ENCODE measurements around the gene PRLR.
"Not testable (repeated sequence)": the region's sequence is repeated elsewhere in the genome, so short reads cannot be mapped to it uniquely, and the experiment has no call there.

PRLR gene

GRCh38 chr5:35060236-35060635 lies 170.1 kb downstream of the PRLR start:
- in situ Hi-C loops (cut with MboI; ENCODE audit: low pct_unique_long_range_greater_than_20kb, low sequenced_read_pairs) = no loop called here
- DNase-seq = no peak

- DNase-seq = no peak
- in situ Hi-C loops (cut with MboI; ENCODE audit: low pct_unique_long_range_greater_than_20kb, low sequenced_read_pairs) = no loop called here
Measured at GRCh38 chr5:35059251-35059650, 171.0 kb downstream of the PRLR start.

DNA sequence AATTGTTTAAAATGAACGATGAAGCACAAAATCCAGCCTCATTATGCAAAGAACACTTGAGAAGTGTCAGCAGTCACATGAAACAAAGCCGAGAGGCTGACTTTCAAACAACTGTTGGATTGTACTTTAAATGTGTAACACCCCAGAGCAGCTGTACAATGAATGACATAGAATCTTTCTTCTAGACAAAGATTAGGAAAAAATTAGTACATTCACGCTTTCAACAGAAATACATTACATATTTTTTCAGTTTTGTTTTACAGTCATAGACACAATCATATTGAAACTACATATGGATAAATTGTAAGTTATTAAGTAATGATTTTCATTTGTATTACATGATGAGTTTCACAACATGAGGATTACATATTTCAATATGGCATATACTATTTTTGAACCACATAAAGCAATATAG lies 171.9 kb downstream of the PRLR start:
- DNase-seq = no peak
- in situ Hi-C loops (cut with MboI; ENCODE audit: low pct_unique_long_range_greater_than_20kb, low sequenced_read_pairs) = no loop called here

DNA sequence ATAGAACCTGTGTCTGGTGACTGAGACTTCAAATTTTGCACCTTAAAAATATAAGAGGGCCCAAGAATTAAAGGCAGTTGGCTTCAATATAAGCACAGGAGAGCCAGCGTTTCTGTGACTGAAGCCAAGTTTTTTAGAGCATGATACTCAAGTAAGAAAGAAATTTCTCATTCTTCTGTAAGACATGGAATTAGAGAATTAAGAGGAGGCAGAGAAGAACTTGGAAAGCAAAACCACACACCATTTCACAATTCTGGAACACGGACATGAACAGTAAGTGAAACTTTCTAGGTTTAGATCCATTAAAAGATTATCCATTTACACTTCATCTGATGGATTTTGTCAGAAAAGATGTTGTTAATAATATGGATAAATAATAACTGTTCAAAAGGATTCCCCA lies 173.6 kb downstream of the PRLR start:
- DNase-seq = no peak
- in situ Hi-C loops (cut with MboI; ENCODE audit: low pct_unique_long_range_greater_than_20kb, low sequenced_read_pairs) = no loop called here

GRCh38 chr5:35052838-35053237 lies 177.4 kb downstream of the PRLR start:
- no peak for DNase-seq
- in situ Hi-C loops (cut with MboI; ENCODE audit: low pct_unique_long_range_greater_than_20kb, low sequenced_read_pairs) = no loop called here

GRCh38 chr5:35050541-35051126 lies 179.7 kb downstream of the PRLR start:
- in situ Hi-C loops (cut with MboI; ENCODE audit: low pct_unique_long_range_greater_than_20kb, low sequenced_read_pairs) = no loop called here
- DNase-seq = no peak

DNA sequence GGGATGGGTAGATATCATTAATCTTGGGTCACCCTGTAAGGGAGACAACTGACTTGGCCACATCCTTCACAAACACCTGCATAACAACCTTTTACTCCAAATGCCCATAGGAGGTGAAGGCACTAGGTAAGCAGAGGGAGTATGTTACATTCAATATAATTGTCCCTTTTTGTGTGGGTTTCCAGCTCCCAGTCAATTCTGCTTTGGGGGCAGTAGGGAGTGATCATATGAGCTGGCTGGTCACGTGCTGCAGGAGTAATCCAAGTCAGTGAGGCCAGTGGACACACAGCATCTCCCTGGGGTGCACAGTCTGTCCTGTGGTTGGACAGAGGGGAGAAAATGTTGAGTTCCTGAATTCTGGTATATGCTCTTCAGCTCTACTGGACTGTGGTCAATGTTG lies 181.4 kb downstream of the PRLR start:
- DNase-seq = no peak
- in situ Hi-C loops (cut with MboI; ENCODE audit: low pct_unique_long_range_greater_than_20kb, low sequenced_read_pairs) = no loop called here

GRCh38 chr5:35047785-35048404 lies 182.4 kb downstream of the PRLR start, which contains the start of gene AGXT2:
Gene AGXT2 (minus strand): TSS chr5:35047949. CDS start chr5:35047892, 57 bp downstream.
- in situ Hi-C loops (cut with MboI; ENCODE audit: low pct_unique_long_range_greater_than_20kb, low sequenced_read_pairs) = no loop called here
- DNase-seq = no peak

DNA sequence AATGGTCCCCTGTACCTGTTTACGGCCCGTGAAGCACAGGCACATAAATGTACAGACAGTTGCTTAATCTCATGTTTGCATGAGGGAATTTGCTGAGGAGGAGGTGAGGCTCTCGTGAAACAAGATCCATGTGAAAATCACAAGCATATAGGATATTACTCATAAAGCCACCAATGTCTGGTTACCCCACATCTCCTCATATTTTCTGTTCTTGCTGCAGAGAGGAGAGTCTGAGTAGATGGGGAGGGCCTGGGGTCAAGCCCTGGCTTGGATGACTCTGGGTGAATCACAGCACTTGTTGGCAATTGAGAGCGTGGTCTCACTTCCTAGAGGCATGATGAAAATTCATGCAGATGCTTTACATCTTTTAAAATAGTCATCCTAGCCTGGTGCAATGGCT lies 183.5 kb downstream of the PRLR start:
- in situ Hi-C loops (cut with MboI; ENCODE audit: low pct_unique_long_range_greater_than_20kb, low sequenced_read_pairs) = no loop called here
- no peak for DNase-seq

- no peak for DNase-seq
- in situ Hi-C loops (cut with MboI; ENCODE audit: low pct_unique_long_range_greater_than_20kb, low sequenced_read_pairs) = no loop called here
Measured at GRCh38 chr5:35045280-35045679, 185.0 kb downstream of the PRLR start.

DNA sequence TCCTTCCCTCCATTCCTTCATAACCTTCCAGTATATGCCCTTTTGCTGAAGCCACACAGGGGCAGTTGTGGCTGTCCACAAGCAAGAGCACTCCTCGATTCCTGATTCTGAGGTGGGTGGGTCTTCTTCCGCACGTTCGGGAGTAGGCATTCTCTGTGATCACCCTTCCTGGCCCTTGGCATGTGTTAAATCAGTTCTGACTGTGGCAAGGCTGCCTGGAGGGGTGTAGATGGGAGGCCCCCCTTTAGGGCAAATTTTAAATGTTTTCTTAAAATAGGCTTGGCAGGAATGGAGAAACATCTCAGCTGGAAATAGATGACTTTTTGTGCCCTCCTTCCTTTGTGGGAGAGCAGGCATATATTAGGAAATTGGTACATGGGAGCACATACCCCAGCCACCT lies 185.6 kb downstream of the PRLR start:
- in situ Hi-C loops (cut with MboI; ENCODE audit: low pct_unique_long_range_greater_than_20kb, low sequenced_read_pairs) = no loop called here
- DNase-seq = no peak

DNA sequence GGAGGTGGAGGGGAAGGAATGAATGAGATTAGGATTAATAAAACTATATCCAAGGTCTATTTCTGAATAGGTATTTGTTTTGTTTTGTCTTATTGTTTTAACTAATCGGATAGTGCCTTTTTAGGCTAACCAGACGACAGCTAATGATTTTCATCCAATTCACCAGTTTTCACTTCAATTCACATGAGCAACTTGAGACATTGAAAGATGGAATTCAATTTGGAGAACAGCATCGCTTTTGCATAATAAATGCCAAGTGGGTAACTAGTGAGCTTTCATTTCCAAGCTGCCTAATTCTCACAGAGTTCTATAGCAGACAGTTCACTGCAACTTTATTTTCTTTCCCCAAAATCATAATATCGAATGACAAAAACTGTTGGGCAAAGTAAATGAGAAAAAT lies 187.5 kb downstream of the PRLR start:
- no peak for DNase-seq

DNA sequence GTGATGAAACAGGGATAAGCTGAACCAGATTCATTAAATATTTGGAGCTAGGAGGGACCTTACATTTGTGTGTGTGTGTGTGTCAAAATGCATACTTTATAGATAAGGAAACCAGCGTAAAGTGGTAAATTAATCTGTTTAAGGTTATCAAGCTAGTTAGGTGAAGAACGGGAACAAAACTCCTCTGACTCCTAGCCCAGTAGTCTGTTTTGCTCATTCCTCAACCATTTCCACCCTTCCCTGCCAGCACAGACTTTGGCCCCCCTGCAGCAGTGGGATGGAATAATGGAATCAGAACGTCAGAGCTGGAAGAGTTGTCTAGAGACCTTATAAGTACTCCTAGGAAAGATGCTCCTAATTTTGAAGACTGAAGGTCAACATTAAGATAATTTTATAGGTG lies 189.0 kb downstream of the PRLR start:
- in situ Hi-C loops (cut with MboI; ENCODE audit: low pct_unique_long_range_greater_than_20kb, low sequenced_read_pairs) = no loop called here
- no peak for DNase-seq

More for the DNA sequence above, 187.5 kb downstream of the PRLR start:
- in situ Hi-C loops (cut with MboI; ENCODE audit: low pct_unique_long_range_greater_than_20kb, low sequenced_read_pairs) = no loop called here

DNA sequence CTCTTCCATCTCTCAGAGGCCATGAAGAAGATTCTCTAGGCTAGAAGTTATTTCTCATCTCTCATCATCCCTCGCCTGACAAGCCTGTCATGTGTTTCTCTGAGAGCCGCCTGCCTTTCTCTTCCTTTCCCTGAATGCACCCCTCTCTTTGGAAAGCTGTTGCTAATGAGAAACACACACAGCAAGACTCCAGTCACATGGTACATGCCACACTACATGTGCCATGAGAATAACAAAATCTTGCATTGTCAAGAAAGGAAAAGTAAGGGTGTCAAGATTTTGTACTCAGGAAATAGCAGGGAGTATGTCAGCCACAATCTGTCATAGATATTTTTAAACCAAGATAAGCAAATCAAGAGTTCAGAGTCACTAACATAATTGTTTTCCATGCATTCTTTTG lies 191.4 kb downstream of the PRLR start:
- in situ Hi-C loops (cut with MboI; ENCODE audit: low pct_unique_long_range_greater_than_20kb, low sequenced_read_pairs) = no loop called here
- no peak for DNase-seq

- in situ Hi-C loops (cut with MboI; ENCODE audit: low pct_unique_long_range_greater_than_20kb, low sequenced_read_pairs) = no loop called here
- no peak for DNase-seq
Measured at GRCh38 chr5:35036536-35036935, 193.8 kb downstream of the PRLR start.

- DNase-seq; in situ Hi-C loops (cut with MboI; ENCODE audit: low pct_unique_long_range_greater_than_20kb, low sequenced_read_pairs): not testable (repeated sequence)
Measured at GRCh38 chr5:35035929-35036328, 194.4 kb downstream of the PRLR start.

GRCh38 chr5:35035271-35035670 lies 195.0 kb downstream of the PRLR start:
- no peak for DNase-seq
- in situ Hi-C loops (cut with MboI; ENCODE audit: low pct_unique_long_range_greater_than_20kb, low sequenced_read_pairs) = no loop called here

DNA sequence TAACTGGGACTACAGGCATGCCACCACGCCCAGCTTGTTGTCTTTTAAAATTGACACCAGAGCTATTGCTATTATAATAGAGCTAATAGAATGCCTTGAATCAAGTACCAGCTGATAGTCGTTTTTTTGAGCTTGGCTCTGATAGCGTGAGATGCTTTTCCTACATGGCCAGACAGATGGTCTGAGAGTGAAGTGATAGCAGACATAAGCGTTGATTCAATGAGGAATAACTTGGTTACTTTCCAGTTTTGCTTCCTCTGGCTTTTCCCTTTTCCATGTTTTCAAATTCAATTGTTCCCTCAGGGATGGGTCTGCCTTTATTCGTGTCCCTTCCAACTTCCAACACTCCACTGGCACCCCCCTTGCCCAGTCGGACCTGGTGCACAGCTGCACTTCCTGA lies 197.9 kb downstream of the PRLR start:
- in situ Hi-C loops (cut with MboI; ENCODE audit: low pct_unique_long_range_greater_than_20kb, low sequenced_read_pairs) = no loop called here

GRCh38 chr5:35031276-35031675 lies 199.0 kb downstream of the PRLR start:
- in situ Hi-C loops (cut with MboI; ENCODE audit: low pct_unique_long_range_greater_than_20kb, low sequenced_read_pairs) = no loop called here
- DNase-seq = no peak

More for the DNA sequence above, 197.9 kb downstream of the PRLR start:
- no peak for DNase-seq

DNA sequence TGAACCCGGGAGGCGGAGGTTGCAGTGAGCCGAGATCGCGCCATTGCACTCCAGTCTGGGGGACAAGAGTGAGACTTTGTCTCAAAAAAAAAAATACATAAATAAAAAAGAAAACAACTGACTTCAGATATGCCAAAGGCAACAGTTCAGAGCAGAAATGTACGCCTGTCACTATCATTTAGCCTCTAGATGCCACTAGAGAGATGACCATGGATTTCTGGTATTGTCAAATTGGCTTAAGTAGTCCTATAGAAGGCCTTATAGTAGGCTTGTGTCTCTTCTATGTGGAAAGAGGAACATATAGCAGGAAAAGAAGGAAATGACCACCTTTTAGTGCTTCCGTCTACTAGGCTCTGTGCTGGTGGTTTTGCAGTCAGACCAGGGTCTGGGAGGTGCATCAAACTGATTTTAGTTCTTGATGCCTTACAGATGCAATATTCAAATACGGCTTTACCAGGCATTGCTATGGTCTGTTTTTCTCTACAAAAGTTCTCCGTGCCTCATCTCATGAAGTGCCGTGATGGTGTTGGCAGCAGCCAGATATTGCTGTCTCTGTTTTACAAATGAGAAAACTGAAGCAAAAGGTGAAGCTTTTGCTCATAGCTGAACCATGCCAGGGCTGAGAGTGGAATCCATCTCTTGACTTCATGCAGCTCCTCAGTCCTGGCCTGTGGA lies 199.7 kb downstream of the PRLR start:
- peak; percentile 30 for DNase-seq
- in situ Hi-C loops (cut with MboI; ENCODE audit: low pct_unique_long_range_greater_than_20kb, low sequenced_read_pairs) = no loop called here

- in situ Hi-C loops (cut with MboI; ENCODE audit: low pct_unique_long_range_greater_than_20kb, low sequenced_read_pairs) = no loop called here
Measured at GRCh38 chr5:35029333-35029732, 201.0 kb downstream of the PRLR start.

More at GRCh38 chr5:35029333-35029732, 201.0 kb downstream of the PRLR start:
- DNase-seq = no peak

All from KBM-7 (cell line).